Measurements from ENCODE around the gene STK32C. TPM values are rescaled to one million over a fixed set of nuclear protein-coding genes. Genes with fewer than 3 reads are reported as not detected.
"Not testable (repeated sequence)": the region's sequence is repeated elsewhere in the genome, so short reads cannot be mapped to it uniquely, and the experiment has no call there.

The STK32C gene
- total RNA-seq, 1 experiment from 2014 or later: 9.3 TPM

GRCh38 chr10:132230557-132231210 is 77.1 kb downstream of the STK32C start:
- no peak for DNase-seq (ENCODE audit: low read depth)

GRCh38 chr10:132229834-132230556 is 77.8 kb downstream of the STK32C start:
- no peak for DNase-seq (ENCODE audit: low read depth)

- DNase-seq (ENCODE audit: low read depth): no peak
These were observed 78.7 kb downstream of the STK32C start for GRCh38 chr10:132229096-132229495.

DNA sequence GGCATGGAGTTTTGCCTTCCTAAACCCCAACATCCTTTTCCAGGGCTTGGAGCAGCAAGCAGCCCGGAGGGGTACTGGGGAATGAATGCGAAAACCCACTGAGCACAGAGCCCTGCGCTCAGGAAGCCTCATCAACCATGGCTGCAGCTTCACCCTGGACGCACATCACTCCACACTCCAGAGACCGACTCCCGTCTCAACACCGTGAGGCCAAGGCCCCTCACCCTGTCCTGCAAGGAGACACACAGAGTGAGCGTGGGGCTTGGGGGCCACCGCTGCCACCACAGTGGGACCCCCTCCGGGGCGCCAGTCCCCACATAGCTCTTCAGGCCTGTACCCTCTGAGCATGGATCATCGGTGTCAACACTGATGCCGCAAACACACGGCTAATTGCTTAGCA is 79.1 kb downstream of the STK32C start:
- DNase-seq (ENCODE audit: low read depth): no peak

- DNase-seq (ENCODE audit: low read depth): no peak
These were observed 79.8 kb downstream of the STK32C start for GRCh38 chr10:132227851-132228390.

DNA sequence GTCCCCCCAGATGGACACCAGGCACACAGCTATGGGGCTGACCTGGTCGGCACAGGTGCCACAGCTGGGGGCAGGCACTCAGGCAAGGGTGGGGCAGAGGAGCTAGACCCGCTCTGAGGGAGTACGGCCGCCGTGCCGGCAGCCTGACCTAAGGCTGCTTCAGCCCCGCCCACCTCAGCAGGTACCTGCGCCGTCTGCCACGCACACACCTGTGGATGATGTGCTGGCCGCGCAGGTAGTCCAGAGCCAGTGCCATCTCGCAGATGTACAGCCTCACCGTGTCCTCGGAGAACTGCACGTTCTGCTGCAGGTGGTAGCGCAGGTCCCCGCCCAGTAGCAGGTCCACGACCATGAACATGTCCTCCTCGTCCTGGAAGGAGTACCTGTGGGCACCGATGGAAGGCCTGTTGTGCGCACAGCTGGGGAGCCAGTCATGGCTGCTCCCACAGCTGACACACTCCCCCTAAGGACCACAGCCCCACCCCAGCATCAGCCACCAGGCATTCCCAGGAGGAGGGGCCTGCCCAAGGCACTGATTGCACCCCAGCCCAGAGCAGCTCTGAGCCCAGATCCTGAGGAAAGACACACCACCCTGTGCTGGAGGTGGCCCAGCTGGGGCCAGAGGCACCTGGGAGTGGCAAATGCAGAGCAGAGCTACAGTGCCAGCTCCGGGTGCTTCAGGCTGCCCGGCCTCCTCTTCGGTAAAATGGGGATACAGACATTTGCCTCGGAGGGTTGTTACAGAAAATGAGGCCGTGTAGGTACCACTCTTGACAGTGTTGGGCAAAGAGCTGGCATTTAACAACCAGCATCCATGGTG is 81.0 kb downstream of the STK32C start:
- DNase-seq (ENCODE audit: low read depth): no peak

GRCh38 chr10:132225849-132226205 is 81.9 kb downstream of the STK32C start:
- DNase-seq (ENCODE audit: low read depth): no peak

DNA sequence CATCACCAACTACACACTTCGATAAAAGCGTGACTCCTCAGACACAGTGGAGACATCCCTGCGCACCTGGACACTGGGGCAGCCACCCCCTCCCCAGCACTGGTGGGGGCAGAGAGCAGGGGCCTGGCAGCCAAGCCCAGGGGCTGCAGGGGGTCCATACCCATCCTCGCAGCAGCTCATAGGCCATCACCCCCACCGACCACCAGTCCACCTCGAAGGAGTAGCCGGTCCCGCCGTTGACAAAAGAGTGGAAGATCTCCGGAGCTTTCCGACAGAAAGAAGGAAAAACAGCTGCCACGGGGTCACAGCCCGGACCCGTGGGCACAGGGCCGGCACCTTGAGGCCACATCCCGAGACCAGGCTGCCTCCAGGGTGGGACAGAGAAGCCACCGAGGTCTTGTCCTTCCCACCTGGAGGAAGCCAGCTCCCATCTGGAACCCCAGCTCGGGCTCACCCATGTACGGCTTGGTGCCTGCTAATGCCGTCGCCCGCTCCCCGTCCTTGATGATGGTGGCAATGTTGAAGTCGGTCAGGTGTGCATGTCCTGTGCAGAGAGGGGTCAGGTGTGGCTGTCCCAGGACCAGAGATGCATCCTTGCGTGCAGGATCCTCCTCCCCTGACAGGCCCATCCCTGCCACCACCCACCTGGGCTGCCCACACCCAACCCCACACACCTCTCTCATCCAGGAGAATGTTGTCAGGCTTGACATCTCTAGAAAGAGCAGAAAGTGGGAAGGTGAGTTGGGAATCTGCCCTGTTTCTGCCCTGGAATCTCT is 82.5 kb downstream of the STK32C start:
- no peak for DNase-seq (ENCODE audit: low read depth)

DNA sequence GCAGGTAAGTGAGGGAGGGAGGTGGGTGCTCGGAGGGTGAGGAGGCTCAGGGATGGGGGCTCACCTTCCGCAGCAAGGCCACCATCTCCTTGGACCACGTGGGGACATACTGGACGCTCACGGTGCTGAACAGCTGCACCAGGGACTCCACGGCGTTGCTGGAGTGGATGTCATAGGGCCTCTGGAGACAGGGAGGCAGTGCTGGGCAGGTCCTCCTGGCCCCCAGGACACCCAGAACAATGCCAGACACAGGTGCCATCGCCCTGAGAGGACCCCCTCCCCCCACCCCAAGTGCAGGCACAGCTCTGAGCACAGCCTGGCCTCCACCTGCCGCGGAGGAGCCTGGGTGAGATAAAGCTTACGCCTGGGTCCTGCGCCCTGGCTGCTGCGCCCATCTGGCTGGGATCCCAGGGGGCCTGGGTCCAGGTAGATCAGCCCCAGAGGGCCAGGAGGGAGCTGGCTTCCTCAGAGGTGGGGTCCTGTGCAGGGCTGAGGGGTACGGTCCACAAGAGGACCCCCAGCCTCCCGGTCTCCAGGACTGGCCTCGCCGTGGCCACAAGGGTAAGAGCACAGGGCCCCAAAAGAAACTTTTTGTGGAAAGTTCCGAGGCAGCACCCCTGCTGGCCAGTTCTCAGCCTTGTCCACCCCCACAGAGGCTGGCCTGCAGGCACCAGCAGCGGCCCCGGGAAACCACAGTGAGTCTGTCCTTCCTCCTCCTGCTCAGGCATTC is 83.2 kb downstream of the STK32C start:
- DNase-seq (ENCODE audit: low read depth): no peak

DNA sequence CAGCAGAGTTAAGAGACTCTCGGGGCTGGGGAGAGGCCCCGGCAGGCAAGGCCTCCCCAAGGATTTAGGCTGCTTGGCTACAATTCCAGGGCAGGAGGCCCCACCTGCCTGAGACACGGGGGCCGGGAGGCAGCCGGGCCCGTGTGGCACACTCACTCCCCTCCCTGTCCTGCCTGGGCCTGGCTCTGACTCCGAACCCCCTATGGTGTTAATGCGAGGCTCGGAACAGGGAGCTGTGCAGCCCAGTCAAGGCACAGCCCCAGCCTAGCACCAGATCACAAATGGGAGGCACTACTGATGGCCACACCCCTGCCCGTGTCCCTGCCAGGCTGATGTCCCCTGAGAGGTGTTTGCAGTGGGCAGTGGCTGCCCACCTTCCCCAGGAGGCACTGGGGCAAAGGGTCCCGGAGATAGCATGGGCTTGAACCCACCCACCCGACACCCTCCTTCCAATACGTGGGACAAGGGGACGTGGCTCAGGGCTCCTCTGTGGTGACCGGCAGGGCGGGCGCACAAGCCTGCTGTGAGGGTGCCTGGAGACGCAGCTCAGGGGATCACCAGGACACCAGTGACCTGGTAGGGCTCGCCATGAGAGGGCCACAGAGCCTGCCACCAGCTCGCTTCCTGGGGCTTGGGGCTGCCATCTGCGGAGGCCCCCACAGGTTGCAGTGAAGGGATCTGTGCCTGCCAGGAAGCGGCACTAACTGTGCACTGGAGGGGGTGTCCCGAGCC is 84.0 kb downstream of the STK32C start:
- no peak for DNase-seq (ENCODE audit: low read depth)

GRCh38 chr10:132223156-132223590 is 84.6 kb downstream of the STK32C start:
- DNase-seq (ENCODE audit: low read depth): peak; percentile 81

- DNase-seq (ENCODE audit: low read depth): no peak
These were observed 85.0 kb downstream of the STK32C start for GRCh38 chr10:132222726-132223125.

GRCh38 chr10:132220996-132221395 is 86.8 kb downstream of the STK32C start:
- not testable (repeated sequence) for DNase-seq (ENCODE audit: low read depth)

- DNase-seq (ENCODE audit: low read depth): no peak
These were observed 87.7 kb downstream of the STK32C start for GRCh38 chr10:132220061-132220460.

DNA sequence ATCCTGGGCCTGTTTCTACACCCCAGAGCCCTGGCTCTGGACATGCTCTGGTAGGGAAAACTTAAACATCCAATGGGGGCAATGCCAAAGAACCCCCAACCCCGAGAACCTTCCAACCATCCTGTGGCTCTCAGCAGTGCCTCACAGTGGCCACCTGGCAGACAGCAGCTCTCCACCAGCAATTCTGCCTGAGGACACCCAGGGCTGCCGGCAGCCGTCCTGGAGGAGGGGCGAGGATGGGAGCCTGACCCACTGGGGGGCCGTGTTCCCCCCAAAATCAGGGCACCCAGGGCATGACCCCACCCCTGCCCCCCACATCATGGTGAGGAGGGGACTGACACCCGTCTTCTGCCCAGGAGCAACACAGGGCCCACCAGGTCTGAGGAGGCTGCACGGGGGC is 88.3 kb downstream of the STK32C start:
- no peak for DNase-seq (ENCODE audit: low read depth)

DNA sequence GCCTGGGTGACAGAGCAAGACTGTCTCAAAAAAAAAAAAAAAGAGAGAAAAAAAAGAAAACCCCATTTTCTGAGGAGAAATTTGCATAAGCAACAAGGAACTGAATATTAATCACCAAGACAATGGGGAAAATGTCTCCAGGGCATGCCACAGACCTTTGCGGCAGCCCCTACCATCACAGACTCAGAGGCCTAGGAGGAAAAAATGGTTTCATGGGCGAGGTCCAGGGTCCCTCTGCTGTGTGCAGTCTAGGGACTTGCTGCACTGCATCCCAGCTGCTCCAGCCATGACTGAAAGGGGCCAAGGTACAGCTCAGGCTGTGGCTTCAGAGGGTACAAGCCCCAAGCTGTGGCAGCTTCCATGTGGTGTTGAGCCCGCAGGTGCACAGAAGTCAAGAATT is 91.3 kb downstream of the STK32C start:
- DNase-seq (ENCODE audit: low read depth): not testable (repeated sequence)

- DNase-seq (ENCODE audit: low read depth): no peak
These were observed 93.8 kb downstream of the STK32C start for GRCh38 chr10:132213917-132214316.

DNA sequence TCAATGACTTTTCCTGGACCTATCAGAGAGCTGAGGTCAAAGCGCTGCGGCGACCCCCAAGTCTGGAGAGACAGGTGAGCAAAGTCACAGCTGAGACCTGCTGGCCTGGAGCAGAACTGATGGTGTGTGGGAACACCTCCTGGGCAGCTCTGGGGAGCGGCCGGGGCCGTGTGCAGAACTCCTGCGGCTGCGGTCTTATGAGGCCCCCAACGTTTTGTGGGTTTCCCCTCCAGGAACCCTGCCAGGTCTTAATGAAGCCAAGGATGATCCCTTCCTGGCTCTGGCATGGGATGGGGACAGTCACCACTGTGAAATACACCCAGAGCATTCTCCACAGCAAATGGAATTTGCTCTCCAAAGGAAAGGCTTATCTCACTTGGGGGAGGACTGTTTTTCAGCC is 94.9 kb downstream of the STK32C start:
- no peak for DNase-seq (ENCODE audit: low read depth)

- DNase-seq (ENCODE audit: low read depth): no peak
These were observed 96.5 kb downstream of the STK32C start for GRCh38 chr10:132211246-132211645.

GRCh38 chr10:132210766-132211165 is 97.0 kb downstream of the STK32C start:
- no peak for DNase-seq (ENCODE audit: low read depth)
